HG03439 (cell line): Measurements from ENCODE around the gene REM2.
A peak's percentile ranks its signal among the peaks of the same experiment; 100 is the strongest.
"Not testable (repeated sequence)": the region's sequence is repeated elsewhere in the genome, so short reads cannot be mapped to it uniquely, and the experiment has no call there.

Experiments used
- ATAC-seq: cut with Tn5 transposase; IDR thresholded peaks from one replicate; pipeline ENCODE4 v1.9.1; 2021; ENCODE audit warnings: mild to moderate bottlenecking, moderate library complexity; ENCODE audit not compliant: unreplicated experiment

Gene REM2

GRCh38 chr14:22896356-22896755, 13.3 kb downstream of the REM2 start:
- ATAC-seq = no peak

- ATAC-seq = no peak
Observed at GRCh38 chr14:22896760-22897159, 13.7 kb downstream of the REM2 start.

- ATAC-seq = no peak
Observed at GRCh38 chr14:22897357-22897756, 14.3 kb downstream of the REM2 start.

- no peak for ATAC-seq
Observed at GRCh38 chr14:22898302-22899090, 15.5 kb downstream of the REM2 start.

- ATAC-seq = no peak
Observed at GRCh38 chr14:22900081-22900799, 17.2 kb downstream of the REM2 start.

- ATAC-seq = no peak
Observed at GRCh38 chr14:22901799-22902198, 18.8 kb downstream of the REM2 start.

GRCh38 chr14:22903742-22904087, 20.7 kb downstream of the REM2 start:
- no peak for ATAC-seq

GRCh38 chr14:22905627-22906026, 22.6 kb downstream of the REM2 start:
- no peak for ATAC-seq

- no peak for ATAC-seq
Observed at GRCh38 chr14:22906073-22906472, 23.1 kb downstream of the REM2 start.

- no peak for ATAC-seq
Observed at GRCh38 chr14:22907429-22907828, 24.4 kb downstream of the REM2 start.

GRCh38 chr14:22908601-22909000, 25.6 kb downstream of the REM2 start:
- ATAC-seq = no peak

GRCh38 chr14:22910916-22911315, 27.9 kb downstream of the REM2 start:
- ATAC-seq = no peak

- ATAC-seq = not testable (repeated sequence)
Observed at GRCh38 chr14:22914836-22915235, 31.8 kb downstream of the REM2 start.

- no peak for ATAC-seq
Observed at GRCh38 chr14:22915886-22916521, 33.0 kb downstream of the REM2 start.

GRCh38 chr14:22918804-22919600, 36.0 kb downstream of the REM2 start, which contains the start of gene RBM23:
Gene RBM23 (minus strand): TSS chr14:22919149.
- peak; percentile 90 for ATAC-seq

GRCh38 chr14:22919601-22919921, 36.5 kb downstream of the REM2 start:
- peak; percentile 17 for ATAC-seq

- ATAC-seq = no peak
Observed at GRCh38 chr14:22920697-22921096, 37.7 kb downstream of the REM2 start.

GRCh38 chr14:22922294-22922693, 39.3 kb downstream of the REM2 start:
- no peak for ATAC-seq

GRCh38 chr14:22923746-22924145, 40.7 kb downstream of the REM2 start:
- no peak for ATAC-seq

GRCh38 chr14:22925513-22925912, 42.5 kb downstream of the REM2 start:
- ATAC-seq = no peak

GRCh38 chr14:22926316-22926715, 43.3 kb downstream of the REM2 start:
- no peak for ATAC-seq
